ENCODE measurements around the gene FOXF1. TPM values are rescaled to one million over a fixed set of nuclear protein-coding genes. Genes with fewer than 3 reads are reported as not detected.

Gene FOXF1
- total RNA-seq, 4 donors from 2014 or later: 10.8 to 44.1 (median 23.4) TPM

DNA sequence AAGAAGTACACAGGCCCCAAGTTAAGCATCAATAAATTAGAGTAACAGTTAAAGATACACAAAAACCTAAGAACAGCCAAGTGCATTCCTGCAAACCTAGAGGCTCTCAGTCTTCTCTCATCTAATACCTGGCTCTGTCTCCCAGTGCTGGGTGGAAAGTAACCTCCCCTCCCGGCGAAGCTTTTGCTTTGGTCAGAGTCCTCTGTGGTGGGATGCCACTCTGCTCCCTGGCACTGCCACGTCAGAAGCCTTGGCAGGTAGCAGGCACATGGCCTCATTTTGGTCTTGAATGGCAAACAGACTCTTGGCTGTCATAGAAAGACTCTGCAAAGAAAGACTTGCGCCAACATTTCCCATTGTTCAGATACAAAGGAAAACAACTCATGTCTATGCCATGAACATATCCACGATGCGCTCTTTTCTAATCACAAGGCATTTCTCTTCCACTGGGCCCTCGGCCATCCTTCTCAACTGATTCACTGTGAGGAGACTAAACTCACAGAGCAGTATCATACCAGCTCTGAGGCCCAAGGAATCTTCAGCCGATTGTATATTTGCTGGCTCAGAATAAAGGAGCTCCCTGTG is 23.5 kb downstream of the FOXF1 start:
- intact Hi-C loops (cut with DNase I; ENCODE audit: low total_unique reads) (no loop called here), in situ Hi-C loops (cut with MboI; ENCODE audit: low pct_ligation_motif_present in 1 of 4, low pct_unique_long_range_greater_than_20kb in 1 of 4, low sequenced_read_pairs in 3 of 4) (no loop called here)
- Histone ChIP-seq H3K4me1 (peaks cover 0 to 9% (median 1%) of the 10 kb centered on the region in 4 donors), H3K27me3 (no peaks in the 10 kb centered on the region), H3K4me3 (no peak overlapping the region), H3K9me3 (no peaks in the 10 kb centered on the region), H3K36me3 (peaks cover 0 to 14% (median 0%) of the 10 kb centered on the region in 4 donors), H3K27ac (no peak overlapping the region)
- no peak for TF ChIP-seq POLR2A (IDR thresholded peaks at IDR 0.05)
- no peak for TF ChIP-seq EP300 (IDR thresholded peaks at IDR 0.05; ENCODE audit: low read depth)
- TF ChIP-seq POLR2AphosphoS5 (IDR thresholded peaks at IDR 0.05): no peak
- no peak for DNase-seq
- WGBS, 2 donors (ENCODE audit: low coverage in 1 of 2): 92 to 100% methylated on average over 3 to 8 of the region's 8 CpGs

DNA sequence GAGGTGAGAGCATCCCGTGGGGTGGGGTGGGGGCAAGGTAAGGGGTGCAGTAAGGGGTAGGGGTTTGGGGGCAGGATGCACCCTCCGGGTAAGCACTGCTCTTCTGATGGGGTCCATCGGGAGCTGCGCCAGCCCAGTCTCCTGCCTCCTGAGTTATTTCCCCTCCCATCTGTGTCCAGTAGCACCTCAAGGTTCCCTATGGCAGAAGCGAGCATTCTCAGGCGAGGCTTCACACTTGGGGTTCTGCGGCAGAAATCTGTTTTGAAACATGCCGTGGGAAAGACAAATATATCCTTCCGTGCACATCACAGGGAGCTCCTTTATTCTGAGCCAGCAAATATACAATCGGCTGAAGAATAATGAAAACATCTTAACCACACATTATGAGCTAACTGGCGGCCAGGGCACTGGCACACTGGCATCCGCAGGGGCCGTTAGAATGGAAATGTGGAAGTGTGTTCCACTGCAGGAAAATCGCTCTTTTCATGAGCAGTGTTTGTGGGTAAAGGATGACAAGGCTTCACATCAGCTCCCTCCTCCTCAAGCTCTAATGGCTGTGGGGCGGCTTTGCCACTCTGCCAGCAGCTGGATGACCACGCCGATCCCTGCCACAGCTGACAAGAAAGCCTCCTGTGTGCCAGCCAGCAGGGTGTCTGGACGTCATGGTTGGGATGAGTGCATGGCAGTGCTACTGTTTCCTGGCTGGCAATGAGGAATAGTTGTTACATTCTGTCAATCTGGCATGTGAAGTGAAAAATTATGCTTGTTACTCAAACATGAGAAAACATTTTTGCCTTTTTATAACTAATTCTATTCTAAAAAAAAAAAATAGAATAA is 24.7 kb downstream of the FOXF1 start:
- no peaks in the 10 kb centered on the region for H3K9me3 ChIP-seq
- DNase-seq: no peak
- WGBS, 2 donors (ENCODE audit: low coverage in 1 of 2): 86 to 92% methylated on average over 2 to 18 of the region's 18 CpGs
- intact Hi-C loops (cut with DNase I; ENCODE audit: low total_unique reads): no loop called here
- no peak overlapping the region for H3K27ac ChIP-seq
- in situ Hi-C loops (cut with MboI; ENCODE audit: low pct_ligation_motif_present in 1 of 4, low pct_unique_long_range_greater_than_20kb in 1 of 4, low sequenced_read_pairs in 3 of 4): no loop called here
- TF ChIP-seq EP300 (IDR thresholded peaks at IDR 0.05; ENCODE audit: low read depth) (no peak), POLR2AphosphoS5 (IDR thresholded peaks at IDR 0.05) (no peak), CTCF (IDR thresholded peaks at IDR 0.05) (no peak), POLR2A (IDR thresholded peaks at IDR 0.05) (no peak)
- H3K27me3 ChIP-seq: no peaks in the 10 kb centered on the region
- peaks cover 0 to 9% (median 1%) of the 10 kb centered on the region in 4 donors for H3K4me1 ChIP-seq
- no peak overlapping the region for H3K4me3 ChIP-seq
- peaks cover 0 to 21% (median 3%) of the 10 kb centered on the region in 4 donors for H3K36me3 ChIP-seq

DNA sequence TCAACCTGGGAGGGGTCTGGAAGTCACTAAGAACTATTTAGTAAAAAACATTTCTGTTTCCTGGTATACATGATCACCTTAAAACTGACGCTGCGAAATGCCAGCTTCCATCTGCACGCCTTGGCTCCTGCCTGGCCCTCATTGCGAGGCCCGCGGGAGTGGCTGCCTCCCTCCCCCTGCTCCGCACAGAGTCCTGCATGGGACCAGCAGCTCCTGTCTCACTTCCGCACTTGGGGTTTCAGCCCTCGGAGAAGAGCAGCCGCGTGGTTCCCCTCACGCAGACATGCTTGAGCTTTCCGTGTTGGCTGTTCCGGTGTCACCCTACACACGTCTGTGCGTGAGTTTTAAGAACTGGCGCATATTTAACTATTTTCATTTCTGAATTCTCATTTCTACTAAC is 26.3 kb downstream of the FOXF1 start:
- H3K4me1 ChIP-seq: no peaks in the 10 kb centered on the region
- H3K27ac ChIP-seq: no peak overlapping the region
- H3K4me3 ChIP-seq: no peak overlapping the region
- TF ChIP-seq POLR2A (IDR thresholded peaks at IDR 0.05) (no peak), EP300 (IDR thresholded peaks at IDR 0.05; ENCODE audit: low read depth) (no peak), CTCF (IDR thresholded peaks at IDR 0.05) (no peak), POLR2AphosphoS5 (IDR thresholded peaks at IDR 0.05) (no peak)
- DNase-seq: no peak
- no peaks in the 10 kb centered on the region for H3K27me3 ChIP-seq
- in situ Hi-C loops (cut with MboI; ENCODE audit: low pct_ligation_motif_present in 1 of 4, low pct_unique_long_range_greater_than_20kb in 1 of 4, low sequenced_read_pairs in 3 of 4) (no loop called here), intact Hi-C loops (cut with DNase I; ENCODE audit: low total_unique reads) (no loop called here)
- no peaks in the 10 kb centered on the region for H3K9me3 ChIP-seq
- H3K36me3 ChIP-seq: peaks cover 0 to 37% (median 9%) of the 10 kb centered on the region in 4 donors
- WGBS, 2 donors (ENCODE audit: low coverage in 1 of 2): 97 to 98% methylated on average over 15 to 17 of the region's 17 CpGs

GRCh38 chr16:86537486-86537885 is 27.2 kb downstream of the FOXF1 start:
- TF ChIP-seq POLR2AphosphoS5 (IDR thresholded peaks at IDR 0.05) (no peak), CTCF (IDR thresholded peaks at IDR 0.05) (no peak), POLR2A (IDR thresholded peaks at IDR 0.05) (no peak), EP300 (IDR thresholded peaks at IDR 0.05; ENCODE audit: low read depth) (no peak)
- H3K27ac ChIP-seq: no peak overlapping the region
- in situ Hi-C loops (cut with MboI; ENCODE audit: low pct_ligation_motif_present in 1 of 4, low pct_unique_long_range_greater_than_20kb in 1 of 4, low sequenced_read_pairs in 3 of 4) (no loop called here), intact Hi-C loops (cut with DNase I; ENCODE audit: low total_unique reads) (no loop called here)
- H3K9me3 ChIP-seq: no peaks in the 10 kb centered on the region
- no peak overlapping the region for H3K4me3 ChIP-seq
- no peak for DNase-seq
- H3K36me3 ChIP-seq: peaks cover 0 to 39% (median 10%) of the 10 kb centered on the region in 4 donors
- WGBS, 2 donors (ENCODE audit: low coverage in 1 of 2): 93% methylated on average over 4 of the region's 4 CpGs; no CpG with 5 or more reads in 1 of the 2 donors
- no peaks in the 10 kb centered on the region for H3K27me3 ChIP-seq
- no peaks in the 10 kb centered on the region for H3K4me1 ChIP-seq
